Measurements from ENCODE around the gene PIP5KL1. TPM values are rescaled to one million over a fixed set of nuclear protein-coding genes. Genes with fewer than 3 reads are reported as not detected.

The PIP5KL1 gene
- total RNA-seq, 2 experiments from 2014 or later, result 0.95 to 4.4 TPM

GRCh38 chr9:127945338-127945737, 14.8 kb upstream of the PIP5KL1 start:
- Histone ChIP-seq H3K9me2 (ENCODE audit: insufficient read depth, low read length) (no peaks in the 10 kb centered on the region), H3K79me2 (ENCODE audit: insufficient read depth, low read depth, low read length) (peaks cover 7% of the 10 kb centered on the region; the same call in 1 of the 2 replicates), H3K27ac (ENCODE audit: low read depth, low read length, poor library complexity, severe bottlenecking) (no peak overlapping the region), H3K4me2 (ENCODE audit: low read length) (no peak overlapping the region), H3K9me3 (ENCODE audit: low read length) (no peaks in the 10 kb centered on the region), H3K36me3 (ENCODE audit: insufficient read depth, low read length) (peaks cover 94% of the 10 kb centered on the region), H3K4me3 (ENCODE audit: low read depth, low read length, poor library complexity, severe bottlenecking) (no peak overlapping the region), H3K4me1 (ENCODE audit: insufficient read depth, low read length, poor library complexity, severe bottlenecking) (peaks cover 23% of the 10 kb centered on the region), H2AFZ (ENCODE audit: low read length) (no peak overlapping the region), H4K20me1 (ENCODE audit: insufficient read depth, low read length) (no peaks in the 10 kb centered on the region)
- DNase-seq (ENCODE audit: low spot score), result no peak
- no TSS peak for BruUV-seq (replicated peaks)
- intact Hi-C loops (cut with micrococcal nuclease; ENCODE audit: unreplicated experiment), result no loop called here
- TF ChIP-seq CTCF (conservative IDR thresholded peaks at IDR 0.05; ENCODE audit: low read length), result no peak
- TF ChIP-seq EZH2phosphoT487 (IDR thresholded peaks at IDR 0.05; ENCODE audit: borderline replicate concordance, low read depth, low read length), result no peak
- POLR2A ChIA-PET, result no interaction called here
- CTCF ChIA-PET (ENCODE audit: unreplicated experiment), result no interaction called here

GRCh38 chr9:127944586-127945218, 14.1 kb upstream of the PIP5KL1 start:
- no peaks in the 10 kb centered on the region for H4K20me1 ChIP-seq (ENCODE audit: insufficient read depth, low read length)
- no peaks in the 10 kb centered on the region for H3K9me3 ChIP-seq (ENCODE audit: low read length)
- H2AFZ ChIP-seq (ENCODE audit: low read length), result no peak overlapping the region
- no peak overlapping the region for H3K27ac ChIP-seq (ENCODE audit: low read depth, low read length, poor library complexity, severe bottlenecking)
- intact Hi-C loops (cut with micrococcal nuclease; ENCODE audit: unreplicated experiment), result no loop called here
- no peak for TF ChIP-seq EZH2phosphoT487 (IDR thresholded peaks at IDR 0.05; ENCODE audit: borderline replicate concordance, low read depth, low read length)
- TF ChIP-seq CTCF (conservative IDR thresholded peaks at IDR 0.05; ENCODE audit: low read length), result no peak
- H3K4me2 ChIP-seq (ENCODE audit: low read length), result no peak overlapping the region
- H3K4me3 ChIP-seq (ENCODE audit: low read depth, low read length, poor library complexity, severe bottlenecking), result no peak overlapping the region
- peaks cover 94% of the 10 kb centered on the region for H3K36me3 ChIP-seq (ENCODE audit: insufficient read depth, low read length)
- ChIA-PET POLR2A (interaction anchor here (0.8 kb wide), 1 partner anchor 41 kb away, joined by 3 read pairs; no protein-coding TSS in a partner anchor), CTCF (ENCODE audit: unreplicated experiment) (interaction anchor here (0.9 to 1.3 kb wide), 2 partner anchors 10 to 89 kb away, joined by 6 to 10 read pairs; no protein-coding TSS in a partner anchor)
- H3K9me2 ChIP-seq (ENCODE audit: insufficient read depth, low read length), result no peaks in the 10 kb centered on the region
- 0 out of 2 replicates have a peak, but pooled peaks cover under 1% of the 10 kb centered on the region for H3K79me2 ChIP-seq (ENCODE audit: insufficient read depth, low read depth, low read length)
- no TSS peak for BruUV-seq (replicated peaks)
- peaks cover 23% of the 10 kb centered on the region for H3K4me1 ChIP-seq (ENCODE audit: insufficient read depth, low read length, poor library complexity, severe bottlenecking)
- DNase-seq (ENCODE audit: low spot score), result no peak

- ChIA-PET CTCF (ENCODE audit: unreplicated experiment) (interaction anchor here (0.9 to 1.3 kb wide), 3 partner anchors 11 to 149 kb away, joined by 3 to 10 read pairs (median 6); no protein-coding TSS in a partner anchor), POLR2A (interaction anchor here (0.7 to 0.8 kb wide), 2 partner anchors 42 to 65 kb away, joined by 3 read pairs; no protein-coding TSS in a partner anchor)
- Histone ChIP-seq H3K4me2 (ENCODE audit: low read length) (0 out of 2 replicates have a peak overlapping the region, but pooled peaks have one; percentile 9), H3K79me2 (ENCODE audit: insufficient read depth, low read depth, low read length) (no peaks in the 10 kb centered on the region), H3K4me1 (ENCODE audit: insufficient read depth, low read length, poor library complexity, severe bottlenecking) (peaks cover 23% of the 10 kb centered on the region), H3K4me3 (ENCODE audit: low read depth, low read length, poor library complexity, severe bottlenecking) (no peak overlapping the region), H3K9me3 (ENCODE audit: low read length) (no peaks in the 10 kb centered on the region), H3K9me2 (ENCODE audit: insufficient read depth, low read length) (no peaks in the 10 kb centered on the region), H3K36me3 (ENCODE audit: insufficient read depth, low read length) (peaks cover 90% of the 10 kb centered on the region), H4K20me1 (ENCODE audit: insufficient read depth, low read length) (no peaks in the 10 kb centered on the region), H2AFZ (ENCODE audit: low read length) (no peak overlapping the region), H3K27ac (ENCODE audit: low read depth, low read length, poor library complexity, severe bottlenecking) (peak overlapping the region; percentile 45)
- TF ChIP-seq EZH2phosphoT487 (IDR thresholded peaks at IDR 0.05; ENCODE audit: borderline replicate concordance, low read depth, low read length) (no peak), CTCF (conservative IDR thresholded peaks at IDR 0.05; ENCODE audit: low read length) (peak; percentile 92)
- BruUV-seq (replicated peaks), result no TSS peak
- intact Hi-C loops (cut with micrococcal nuclease; ENCODE audit: unreplicated experiment), result loop anchor here (1.0 to 2.0 kb wide), 3 partner anchors 27 to 173 kb away; no protein-coding TSS in a partner anchor
- peak; percentile 87 for DNase-seq (ENCODE audit: low spot score)
These were observed 13.2 kb upstream of the PIP5KL1 start for GRCh38 chr9:127943731-127944144.

Measured in OCI-LY7 (cell line).